ENCODE measurements around the gene TARDBP. TPM values are rescaled to one million over a fixed set of nuclear protein-coding genes. Genes with fewer than 3 reads are reported as not detected.

The TARDBP gene
- total and polyA plus RNA-seq, 12 donors = 66.0 to 138 (median 102) TPM

DNA sequence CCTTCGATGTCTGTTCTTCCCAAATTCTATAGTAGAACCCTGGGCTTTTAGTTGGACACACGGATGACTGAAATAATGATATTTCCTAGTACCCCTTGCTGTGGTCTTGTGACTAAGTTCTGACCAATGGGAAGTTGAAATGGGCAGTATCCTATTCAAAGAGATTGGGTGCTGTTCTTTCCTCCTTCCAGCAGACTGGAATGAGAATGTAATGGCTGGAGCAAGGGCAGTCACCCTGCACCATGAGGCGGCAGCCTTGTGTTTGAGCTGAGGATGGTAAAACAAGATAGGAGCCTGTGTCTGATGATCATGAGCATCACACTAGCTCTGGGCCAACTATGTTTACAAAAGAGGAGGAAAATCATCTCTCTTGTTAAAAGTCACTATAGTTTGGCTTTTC, 52.5 kb downstream of the TARDBP start:
- Histone ChIP-seq H3K36me3 (peaks cover 0 to 71% (median 46%) of the 10 kb centered on the region in 9 donors), H3K27ac (no peak overlapping the region), H3K9me3 (peaks cover 0 to 5% (median 0%) of the 10 kb centered on the region in 11 donors), H3K27me3 (no peaks in the 10 kb centered on the region), H3K4me3 (no peak overlapping the region), H3K4me1 (peaks cover 0 to 18% (median 12%) of the 10 kb centered on the region in 9 donors)
- 97 to 99% methylated on average over 3 of the region's 3 CpGs for WGBS, 2 donors
- intact Hi-C loops (cut with DNase I) = no loop called here
- TF ChIP-seq CTCF (IDR thresholded peaks at IDR 0.05) = no peak
- no peak for ATAC-seq
- no peak for DNase-seq

DNA sequence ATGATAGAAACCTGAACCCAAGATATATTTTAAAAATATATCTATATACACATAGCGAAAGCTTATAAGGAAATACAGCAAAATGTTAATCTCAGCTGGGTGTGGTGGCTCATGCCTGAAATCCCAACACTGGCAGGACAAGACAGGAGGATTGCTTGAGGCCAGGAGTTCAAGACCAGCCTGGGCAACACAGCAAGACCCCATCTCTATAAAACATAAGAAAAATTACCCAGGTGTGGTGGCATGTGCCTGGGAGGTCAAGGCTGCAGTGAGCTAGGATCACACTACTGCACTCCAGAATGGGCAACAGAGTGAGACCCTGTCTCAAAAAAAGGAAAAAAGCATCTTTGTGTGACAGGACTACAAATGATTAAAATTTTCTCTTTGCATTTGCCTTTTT, 53.3 kb downstream of the TARDBP start:
- Histone ChIP-seq H3K4me1 (peaks cover 0 to 14% (median 7%) of the 10 kb centered on the region in 9 donors), H3K36me3 (peaks cover 0 to 79% (median 54%) of the 10 kb centered on the region in 9 donors), H3K4me3 (no peak overlapping the region), H3K27ac (no peak overlapping the region), H3K9me3 (peaks cover 0 to 5% (median 0%) of the 10 kb centered on the region in 11 donors), H3K27me3 (no peaks in the 10 kb centered on the region)
- no peak for TF ChIP-seq CTCF (IDR thresholded peaks at IDR 0.05)
- no peak for DNase-seq
- intact Hi-C loops (cut with DNase I) = no loop called here
- ATAC-seq = no peak
- 98% methylated on average over 1 of the region's 1 CpG for WGBS, 2 donors

DNA sequence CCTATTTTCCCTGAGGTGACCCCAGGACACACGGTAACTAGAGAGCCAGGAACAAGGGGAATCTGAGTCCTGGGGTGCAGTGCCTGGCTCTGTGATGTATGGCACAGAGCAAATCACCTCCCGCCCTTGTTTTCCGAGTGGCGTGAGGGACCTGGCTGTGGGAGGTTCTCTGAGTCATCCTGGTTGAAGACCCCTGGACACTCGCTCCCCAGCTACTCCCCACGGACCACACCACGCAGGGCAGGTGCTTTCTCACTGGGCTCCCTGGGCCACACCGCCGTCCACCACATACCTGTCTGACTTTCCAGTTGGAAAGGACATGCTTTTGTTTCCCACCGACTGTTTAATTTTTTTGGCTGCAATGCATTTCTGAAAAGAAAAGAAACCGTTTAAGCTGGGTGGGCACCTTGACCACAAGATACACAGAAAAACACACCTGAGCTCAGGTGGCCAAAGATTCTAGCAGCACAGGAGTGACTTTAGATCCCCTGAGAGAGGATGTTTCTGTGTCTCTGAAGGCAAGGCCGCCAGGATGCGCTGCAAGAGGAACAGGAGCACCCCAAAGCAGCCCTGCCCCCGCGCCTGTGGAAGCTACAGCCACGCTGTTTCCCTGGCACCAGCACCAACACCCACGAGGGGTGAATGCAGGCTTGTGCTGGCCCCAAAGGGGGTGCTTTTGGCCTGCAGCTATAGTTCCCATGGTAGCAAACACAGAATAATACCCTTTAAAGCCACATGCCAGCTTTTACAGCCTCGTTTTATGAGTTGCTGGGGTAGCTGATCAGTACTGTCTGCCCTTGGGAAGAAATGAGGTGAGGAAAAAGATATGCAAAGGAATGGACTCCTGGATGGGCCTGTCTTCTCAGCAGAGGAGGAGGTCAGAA, 55.5 kb downstream of the TARDBP start:
- intact Hi-C loops (cut with DNase I) = no loop called here
- H3K9me3 ChIP-seq = peaks cover 0 to 5% (median 0%) of the 10 kb centered on the region in 11 donors
- no peak for TF ChIP-seq CTCF (IDR thresholded peaks at IDR 0.05)
- WGBS, 2 donors = 91 to 93% methylated on average over 18 of the region's 18 CpGs
- ATAC-seq (no peak), DNase-seq (no peak)
- no peak overlapping the region for H3K4me3 ChIP-seq
- H3K4me1 ChIP-seq = no peaks in the 10 kb centered on the region
- no peak overlapping the region for H3K27ac ChIP-seq
- peaks cover 0 to 100% (median 75%) of the 10 kb centered on the region in 9 donors for H3K36me3 ChIP-seq
- no peaks in the 10 kb centered on the region for H3K27me3 ChIP-seq

DNA sequence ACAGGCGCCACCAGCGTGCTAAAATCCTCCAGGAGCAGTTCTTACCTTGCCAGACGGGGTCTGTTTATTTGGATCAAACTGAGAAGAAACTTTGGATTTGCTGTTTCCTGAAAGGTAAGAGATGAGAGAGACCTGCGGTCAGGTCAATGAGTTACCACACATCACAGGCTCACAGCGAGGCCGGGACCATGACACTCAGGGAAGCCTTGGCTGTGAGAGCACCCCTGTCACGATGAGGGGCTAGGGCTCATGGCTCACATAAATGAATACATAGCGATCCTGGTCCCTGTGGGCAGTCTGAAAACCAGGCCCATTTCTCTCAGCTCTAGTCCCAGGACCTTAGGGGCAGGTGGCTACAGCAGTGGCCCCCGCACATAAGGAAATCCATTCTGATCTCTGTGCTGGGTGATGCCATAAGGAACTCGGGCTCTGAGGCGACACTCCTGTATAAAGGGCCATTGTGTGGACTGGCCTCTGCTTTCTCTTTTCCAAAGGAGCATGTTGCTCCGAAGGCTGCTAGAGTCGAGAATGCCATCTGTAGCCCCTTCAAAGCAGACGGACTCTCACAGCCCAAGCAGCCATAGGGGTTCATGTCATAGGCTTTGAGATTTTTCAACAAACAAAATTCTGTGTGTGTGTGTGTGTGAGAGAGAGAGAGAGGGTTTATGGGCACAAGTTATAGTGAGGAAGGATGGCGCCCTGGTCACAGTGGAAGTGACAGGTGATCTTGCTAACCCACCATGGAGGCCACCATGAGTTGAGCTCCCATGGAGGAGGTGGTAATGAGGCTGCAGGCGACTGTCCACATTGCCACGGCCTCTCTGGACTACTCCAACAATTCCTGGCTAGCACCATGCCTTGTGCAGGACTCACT, 56.4 kb downstream of the TARDBP start:
- no peak for TF ChIP-seq CTCF (IDR thresholded peaks at IDR 0.05)
- ATAC-seq (no peak), DNase-seq (no peak)
- Histone ChIP-seq H3K4me1 (no peaks in the 10 kb centered on the region), H3K27ac (no peak overlapping the region), H3K9me3 (peaks cover 0 to 5% (median 0%) of the 10 kb centered on the region in 11 donors), H3K36me3 (peaks cover 0 to 100% (median 84%) of the 10 kb centered on the region in 9 donors), H3K4me3 (no peak overlapping the region), H3K27me3 (no peaks in the 10 kb centered on the region)
- intact Hi-C loops (cut with DNase I) = no loop called here
- WGBS, 2 donors = 95 to 96% methylated on average over 17 of the region's 17 CpGs
